PC-9 (cell line): ENCODE results near the gene CRTC3. TPM values are rescaled to one million over a fixed set of nuclear protein-coding genes. Genes with fewer than 3 reads are reported as not detected.

Source experiments
- BruUV-seq: library from RNA; stranded (reverse); fragments of 400-500 nt; replicated peaks from 2 replicates; lab custom pipeline; 2021; lab: Mats Ljungman, UMichigan
- CTCF ChIA-PET: fragments of 300-600 bp; sonication (Branson Sonifier 250); formaldehyde crosslinking; loops from one replicate; lab custom pipeline; 2022; ENCODE audit warnings: antibody characterized with exemption; lab: Charles Lee
- POLR2A ChIA-PET: fragments of 300-600 bp; sonication (Branson Sonifier 250); formaldehyde crosslinking; loops from one replicate; lab custom pipeline; 2022; ENCODE audit warnings: antibody characterized with exemption; ENCODE audit not compliant: unreplicated experiment; lab: Charles Lee
- DNase-seq, 2 experiments: peaks; one replicate each; pipeline versions ENCODE4 v3.0.0 to v3.0.0-alpha.2; 2015 to 2022; ENCODE audit warnings: mixed read lengths in 1 of 2
- H2AFZ ChIP-seq: fragments of 200-600 bp; sonication (generic); 2 replicates; pipeline ENCODE4 v1.8.1; 2017; ENCODE audit warnings: antibody characterized with exemption
- H3F3A ChIP-seq: fragments of 200-600 bp; sonication (generic); 2 replicates; pipeline ENCODE4 v1.8.1; 2017; ENCODE audit warnings: antibody characterized with exemption, mild to moderate bottlenecking, low read depth; ENCODE audit not compliant: insufficient read depth
- H3K27ac ChIP-seq: fragments of 200-600 bp; sonication (generic); 2 replicates; pipeline ENCODE4 v1.6.1; 2016; ENCODE audit warnings: mixed run types
- H3K27me3 ChIP-seq: fragments of 200-600 bp; sonication (generic); 2 replicates; pipeline ENCODE4 v1.6.1; 2016; ENCODE audit warnings: low read depth, mixed run types; ENCODE audit not compliant: insufficient read depth
- H3K36me3 ChIP-seq: fragments of 200-600 bp; sonication (generic); 2 replicates; pipeline ENCODE4 v1.6.1; 2016; ENCODE audit warnings: low read depth, mixed run types
- H3K4me1 ChIP-seq: fragments of 200-600 bp; sonication (generic); replicated peaks from 2 replicates; pipeline ENCODE4 v1.6.1; 2016; ENCODE audit warnings: mixed run types; ENCODE audit not compliant: insufficient read depth
- H3K4me2 ChIP-seq: fragments of 200-600 bp; sonication (generic); 2 replicates; pipeline ENCODE4 v1.6.1; 2017; ENCODE audit warnings: mixed run types
- H3K4me3 ChIP-seq: fragments of 200-600 bp; sonication (generic); 2 replicates; pipeline ENCODE4 v1.6.1; 2016; ENCODE audit warnings: mixed run types
- H3K79me2 ChIP-seq: fragments of 200-600 bp; sonication (generic); 2 replicates; pipeline ENCODE4 v1.6.1; 2017; ENCODE audit warnings: low read depth, mixed run types
- H3K9me2 ChIP-seq: fragments of 200-600 bp; sonication (generic); 2 replicates; pipeline ENCODE4 v1.8.1; 2017; ENCODE audit warnings: mild to moderate bottlenecking; ENCODE audit not compliant: insufficient read depth
- H3K9me3 ChIP-seq: fragments of 200-600 bp; sonication (generic); 2 replicates; pipeline ENCODE4 v1.8.1; 2016; ENCODE audit warnings: low read depth; ENCODE audit not compliant: insufficient read depth
- H4K20me1 ChIP-seq: fragments of 200-600 bp; sonication (generic); 2 replicates; pipeline ENCODE4 v1.8.1; 2017; ENCODE audit not compliant: insufficient read depth
- EZH2 ChIP-seq: fragments of 200-600 bp; sonication (generic); IDR thresholded peaks from 2 replicates; pipeline ENCODE4 v1.8.0; 2017; ENCODE audit warnings: antibody characterized with exemption, low read depth
- intact Hi-C: fragments of 100-400 bp; cut with micrococcal nuclease; formaldehyde crosslinking; loops from one replicate; pipeline ENCODE4 v1.10.0; 2022; ENCODE audit not compliant: unreplicated experiment
- total RNA-seq: library from RNA; stranded (reverse); gene quantifications from 2 replicates; pipeline ENCODE4 v1.2.3, GENCODE V29; 2021
- TF ChIP-seq, protein P1 (sequence below): fragments of 200-600 bp; sonication (generic); conservative IDR thresholded peaks from 2 replicates; pipeline ENCODE4 v1.6.1; 2017; ENCODE audit warnings: mixed run types, antibody characterized with exemption, mild to moderate bottlenecking, moderate library complexity

The CRTC3 gene
- total RNA-seq, 1 experiment from 2014 or later = 18.6 TPM

GRCh38 chr15:90482124-90483011, 47.4 kb upstream of the CRTC3 start:
- no TSS peak for BruUV-seq
- peaks cover 51% of the 10 kb centered on the region for H3K36me3 ChIP-seq

GRCh38 chr15:90483012-90483307, 46.8 kb upstream of the CRTC3 start:
- Histone ChIP-seq H4K20me1 (no peaks in the 10 kb centered on the region), H3K27me3 (no peaks in the 10 kb centered on the region), H3K4me2 (no peak overlapping the region), H2AFZ (no peak overlapping the region), H3K79me2 (peaks cover 13% of the 10 kb centered on the region; the same call in 1 of the 2 replicates), H3K4me3 (no peak overlapping the region), H3K9me2 (no peaks in the 10 kb centered on the region), H3K4me1 (peaks cover 36% of the 10 kb centered on the region), H3F3A (peaks cover 36% of the 10 kb centered on the region), H3K9me3 (no peaks in the 10 kb centered on the region), H3K27ac (no peak overlapping the region), H3K36me3 (peaks cover 47% of the 10 kb centered on the region)
- no TSS peak for BruUV-seq
- ChIA-PET CTCF (interaction anchor here (1.9 to 2.7 kb wide), 2 partner anchors 163 to 190 kb away, joined by 6 to 24 read pairs; no protein-coding TSS in a partner anchor), POLR2A (interaction anchor here (0.6 kb wide), 1 partner anchor 119 kb away, joined by 3 read pairs; no protein-coding TSS in a partner anchor)
- no peak for DNase-seq
- intact Hi-C loops = loop anchor here (10.0 kb wide), 1 partner anchor 452 kb away; the partner anchor contains the start of genes HDDC3 and UNC45A
- TF ChIP-seq EZH2 = no peak
- TF ChIP-seq, protein P1, sequence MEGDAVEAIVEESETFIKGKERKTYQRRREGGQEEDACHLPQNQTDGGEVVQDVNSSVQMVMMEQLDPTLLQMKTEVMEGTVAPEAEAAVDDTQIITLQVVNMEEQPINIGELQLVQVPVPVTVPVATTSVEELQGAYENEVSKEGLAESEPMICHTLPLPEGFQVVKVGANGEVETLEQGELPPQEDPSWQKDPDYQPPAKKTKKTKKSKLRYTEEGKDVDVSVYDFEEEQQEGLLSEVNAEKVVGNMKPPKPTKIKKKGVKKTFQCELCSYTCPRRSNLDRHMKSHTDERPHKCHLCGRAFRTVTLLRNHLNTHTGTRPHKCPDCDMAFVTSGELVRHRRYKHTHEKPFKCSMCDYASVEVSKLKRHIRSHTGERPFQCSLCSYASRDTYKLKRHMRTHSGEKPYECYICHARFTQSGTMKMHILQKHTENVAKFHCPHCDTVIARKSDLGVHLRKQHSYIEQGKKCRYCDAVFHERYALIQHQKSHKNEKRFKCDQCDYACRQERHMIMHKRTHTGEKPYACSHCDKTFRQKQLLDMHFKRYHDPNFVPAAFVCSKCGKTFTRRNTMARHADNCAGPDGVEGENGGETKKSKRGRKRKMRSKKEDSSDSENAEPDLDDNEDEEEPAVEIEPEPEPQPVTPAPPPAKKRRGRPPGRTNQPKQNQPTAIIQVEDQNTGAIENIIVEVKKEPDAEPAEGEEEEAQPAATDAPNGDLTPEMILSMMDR = no peak

More at GRCh38 chr15:90482124-90483011, 47.4 kb upstream of the CRTC3 start:
- H3F3A ChIP-seq = peaks cover 41% of the 10 kb centered on the region
- no peaks in the 10 kb centered on the region for H3K27me3 ChIP-seq
- peaks cover 42% of the 10 kb centered on the region for H3K4me1 ChIP-seq
- H3K9me3 ChIP-seq = no peaks in the 10 kb centered on the region
- intact Hi-C loops = loop anchor here (10.0 kb wide), 1 partner anchor 452 kb away; the partner anchor contains the start of genes HDDC3 and UNC45A
- H3K9me2 ChIP-seq = no peaks in the 10 kb centered on the region
- H2AFZ ChIP-seq = no peak overlapping the region
- ChIA-PET POLR2A (interaction anchor here (1.0 kb wide), 1 partner anchor 95 kb away, joined by 3 read pairs; no protein-coding TSS in a partner anchor), CTCF (interaction anchor here (0.6 to 2.7 kb wide), 5 partner anchors 21 to 189 kb away, joined by 3 to 24 read pairs (median 4); no protein-coding TSS in a partner anchor)
- H3K27ac ChIP-seq = no peak overlapping the region
- H4K20me1 ChIP-seq = no peaks in the 10 kb centered on the region
- H3K4me3 ChIP-seq = no peak overlapping the region
- peaks cover 13% of the 10 kb centered on the region; the same call in 1 of the 2 replicates for H3K79me2 ChIP-seq
- TF ChIP-seq, protein P1 = peak; percentile 87
- no peak for TF ChIP-seq EZH2
- DNase-seq = peak in 1 of 2 experiments; percentile 24
- no peak overlapping the region for H3K4me2 ChIP-seq

DNA sequence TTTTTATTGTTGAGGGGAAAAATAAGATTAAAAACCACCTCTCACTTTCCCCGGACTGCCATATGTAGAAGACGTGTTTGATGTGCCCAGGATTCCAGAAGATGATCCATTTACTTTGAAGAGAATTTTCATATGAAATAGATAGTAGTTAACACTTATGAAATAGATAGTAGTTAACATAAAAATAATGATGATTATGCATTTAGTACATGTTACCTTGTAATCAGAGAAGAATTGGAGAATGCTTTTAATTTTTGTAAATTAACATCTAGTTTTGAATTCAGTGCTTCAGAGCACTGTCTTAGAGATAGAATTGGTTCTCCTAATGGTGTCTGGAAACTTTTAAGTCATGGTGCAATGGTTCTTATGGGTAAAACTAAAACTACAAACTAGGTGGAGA, 46.1 kb upstream of the CRTC3 start:
- no TSS peak for BruUV-seq
- no peak overlapping the region for H3K27ac ChIP-seq
- peaks cover 30% of the 10 kb centered on the region for H3F3A ChIP-seq
- H3K27me3 ChIP-seq = no peaks in the 10 kb centered on the region
- peaks cover 13% of the 10 kb centered on the region; the same call in 1 of the 2 replicates for H3K79me2 ChIP-seq
- H3K9me2 ChIP-seq = no peaks in the 10 kb centered on the region
- CTCF ChIA-PET = interaction anchor here (2.7 kb wide), 1 partner anchor 164 kb away, joined by 24 read pairs; no protein-coding TSS in a partner anchor
- no peaks in the 10 kb centered on the region for H4K20me1 ChIP-seq
- no peak for DNase-seq
- peaks cover 29% of the 10 kb centered on the region for H3K4me1 ChIP-seq
- H3K4me2 ChIP-seq = no peak overlapping the region
- H3K9me3 ChIP-seq = no peaks in the 10 kb centered on the region
- H3K4me3 ChIP-seq = no peak overlapping the region
- no peak overlapping the region for H2AFZ ChIP-seq
- intact Hi-C loops = loop anchor here (10.0 kb wide), 1 partner anchor 451 kb away; the partner anchor contains the start of genes HDDC3 and UNC45A
- H3K36me3 ChIP-seq = peaks cover 46% of the 10 kb centered on the region
- POLR2A ChIA-PET = interaction anchor here (0.6 kb wide), 1 partner anchor 119 kb away, joined by 3 read pairs; no protein-coding TSS in a partner anchor
- no peak for TF ChIP-seq EZH2
- TF ChIP-seq, protein P1 = no peak
